ENCODE results near the gene CDH4.

DNA sequence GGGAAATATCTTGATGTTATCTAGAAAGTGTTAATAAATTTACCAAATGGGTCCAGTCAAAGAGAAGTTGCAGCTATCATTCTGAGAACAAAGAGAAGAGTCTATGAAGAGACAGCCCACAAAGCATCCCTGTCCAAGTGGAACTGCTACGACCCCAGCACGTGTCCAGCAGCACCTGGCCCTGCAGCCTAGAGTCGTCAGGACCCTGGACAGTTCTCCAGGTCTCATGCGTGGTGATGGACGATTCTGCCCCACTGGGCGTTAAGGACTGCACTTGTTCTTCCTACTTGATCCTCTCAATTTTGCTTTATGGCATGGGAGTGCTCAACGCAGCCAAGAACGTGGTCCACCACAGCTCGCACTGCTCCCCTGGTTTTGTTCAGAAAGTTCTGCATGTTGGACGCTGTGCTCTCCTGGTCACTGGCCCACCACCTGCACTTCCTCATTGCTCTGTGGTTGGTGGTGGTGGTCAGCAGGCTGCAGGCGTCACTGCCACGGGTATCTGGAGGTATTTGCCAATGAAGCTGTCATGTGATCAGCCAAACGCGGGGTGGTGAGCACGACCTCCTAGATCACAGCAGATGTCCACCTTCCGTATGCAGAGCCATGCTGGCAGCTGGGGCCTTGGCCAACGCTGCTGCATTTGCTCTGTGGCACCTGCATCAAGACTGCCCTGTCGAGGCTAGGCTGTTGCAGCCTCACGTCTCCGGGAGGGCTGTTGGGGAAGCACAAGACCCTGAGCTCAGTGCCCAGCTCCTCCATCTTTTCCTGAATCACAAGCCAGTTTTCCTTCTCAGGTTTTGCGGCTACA lies 356.4 kb downstream of the CDH4 start:
- no peak for TF ChIP-seq SIN3A (IDR thresholded peaks at IDR 0.05; ENCODE audit: borderline replicate concordance, insufficient read depth, low read depth, low read length)
- TF ChIP-seq, protein P1, sequence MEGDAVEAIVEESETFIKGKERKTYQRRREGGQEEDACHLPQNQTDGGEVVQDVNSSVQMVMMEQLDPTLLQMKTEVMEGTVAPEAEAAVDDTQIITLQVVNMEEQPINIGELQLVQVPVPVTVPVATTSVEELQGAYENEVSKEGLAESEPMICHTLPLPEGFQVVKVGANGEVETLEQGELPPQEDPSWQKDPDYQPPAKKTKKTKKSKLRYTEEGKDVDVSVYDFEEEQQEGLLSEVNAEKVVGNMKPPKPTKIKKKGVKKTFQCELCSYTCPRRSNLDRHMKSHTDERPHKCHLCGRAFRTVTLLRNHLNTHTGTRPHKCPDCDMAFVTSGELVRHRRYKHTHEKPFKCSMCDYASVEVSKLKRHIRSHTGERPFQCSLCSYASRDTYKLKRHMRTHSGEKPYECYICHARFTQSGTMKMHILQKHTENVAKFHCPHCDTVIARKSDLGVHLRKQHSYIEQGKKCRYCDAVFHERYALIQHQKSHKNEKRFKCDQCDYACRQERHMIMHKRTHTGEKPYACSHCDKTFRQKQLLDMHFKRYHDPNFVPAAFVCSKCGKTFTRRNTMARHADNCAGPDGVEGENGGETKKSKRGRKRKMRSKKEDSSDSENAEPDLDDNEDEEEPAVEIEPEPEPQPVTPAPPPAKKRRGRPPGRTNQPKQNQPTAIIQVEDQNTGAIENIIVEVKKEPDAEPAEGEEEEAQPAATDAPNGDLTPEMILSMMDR (IDR thresholded peaks at IDR 0.05), result no peak
